OCI-LY1 (cell line): ENCODE measurements around the gene TBC1D4.

Experiments
- H2AFZ ChIP-seq: fragments of 200-600 bp; sonication (generic), shearing (Covaris generic); 2 replicates; pipeline ENCODE4 v1.6.0; 2014; ENCODE audit warnings: antibody characterized with exemption, mild to moderate bottlenecking, low read length
- H3F3A ChIP-seq: fragments of 200-600 bp; sonication (generic), shearing (Covaris generic); 2 replicates; pipeline ENCODE4 v1.6.0; 2014; ENCODE audit warnings: mild to moderate bottlenecking, antibody characterized with exemption, low read length, moderate library complexity; ENCODE audit not compliant: insufficient read depth
- H3K27ac ChIP-seq: fragments of 200-600 bp; sonication (generic); 2 replicates; pipeline ENCODE4 v1.5.1; 2014; ENCODE audit warnings: low read length, mixed run types, mild to moderate bottlenecking, low read depth; ENCODE audit not compliant: poor library complexity, severe bottlenecking
- H3K27me3 ChIP-seq: fragments of 200-600 bp; sonication (generic); 2 replicates; pipeline ENCODE4 v1.6.0; 2014; ENCODE audit warnings: antibody characterized with exemption, mild to moderate bottlenecking, low read length, moderate library complexity; ENCODE audit not compliant: insufficient read depth
- H3K36me3 ChIP-seq: fragments of 200-600 bp; sonication (generic); 2 replicates; pipeline ENCODE4 v1.6.1; 2014; ENCODE audit warnings: mild to moderate bottlenecking, antibody characterized with exemption, low read length, moderate library complexity, mixed read lengths; ENCODE audit not compliant: insufficient read depth
- H3K4me1 ChIP-seq: fragments of 200-600 bp; sonication (generic); 2 replicates; pipeline ENCODE4 v1.5.1; 2014; ENCODE audit warnings: mild to moderate bottlenecking, low read length, moderate library complexity; ENCODE audit not compliant: insufficient read depth, severe bottlenecking
- H3K4me2 ChIP-seq: fragments of 200-600 bp; sonication (generic), shearing (Covaris generic); 2 replicates; pipeline ENCODE4 v1.6.1; 2014; ENCODE audit warnings: low read length
- H3K4me3 ChIP-seq: fragments of 200-600 bp; sonication (generic); 2 replicates; pipeline ENCODE4 v1.5.1; 2014; ENCODE audit warnings: low read length, low read depth, mild to moderate bottlenecking, mixed read lengths; ENCODE audit not compliant: poor library complexity, severe bottlenecking
- H3K79me2 ChIP-seq: fragments of 200-600 bp; shearing (Covaris generic); 2 replicates; pipeline ENCODE4 v1.6.1; 2016; ENCODE audit warnings: mixed run types, low read length, mixed read lengths; ENCODE audit not compliant: insufficient read depth
- H3K9ac ChIP-seq: fragments of 200-600 bp; sonication (generic), shearing (Covaris generic); 2 replicates; pipeline ENCODE4 v1.6.1; 2014; ENCODE audit warnings: mild to moderate bottlenecking, low read length, mixed read lengths
- H3K9me2 ChIP-seq: fragments of 200-600 bp; sonication (generic), shearing (Covaris generic); 2 replicates; pipeline ENCODE4 v1.6.1; 2014; ENCODE audit warnings: low read depth, mild to moderate bottlenecking, low read length, mixed read lengths
- H3K9me3 ChIP-seq: fragments of 200-600 bp; shearing (Covaris generic); 2 replicates; pipeline ENCODE4 v1.6.1; 2014; ENCODE audit warnings: low read length, mixed read lengths
- H4K20me1 ChIP-seq: fragments of 200-600 bp; sonication (generic), shearing (Covaris generic); 2 replicates; pipeline ENCODE4 v1.6.0; 2016; ENCODE audit warnings: mild to moderate bottlenecking, low read length; ENCODE audit not compliant: insufficient read depth
- EZH2 ChIP-seq: fragments of 200-600 bp; sonication (generic), shearing (Covaris generic); IDR thresholded peaks from 2 replicates; pipeline ENCODE4 v1.8.0; 2017; ENCODE audit warnings: borderline replicate concordance, mixed run types, mild to moderate bottlenecking, antibody characterized with exemption, low read length, moderate library complexity, mixed read lengths
- TF ChIP-seq, protein P1 (sequence below): fragments of 200-600 bp; sonication (generic), shearing (Covaris generic); IDR thresholded peaks from 2 replicates; pipeline ENCODE4 v1.5.1; 2017; ENCODE audit warnings: mild to moderate bottlenecking, antibody characterized with exemption, low read length, moderate library complexity, mixed read lengths

The TBC1D4 gene

DNA sequence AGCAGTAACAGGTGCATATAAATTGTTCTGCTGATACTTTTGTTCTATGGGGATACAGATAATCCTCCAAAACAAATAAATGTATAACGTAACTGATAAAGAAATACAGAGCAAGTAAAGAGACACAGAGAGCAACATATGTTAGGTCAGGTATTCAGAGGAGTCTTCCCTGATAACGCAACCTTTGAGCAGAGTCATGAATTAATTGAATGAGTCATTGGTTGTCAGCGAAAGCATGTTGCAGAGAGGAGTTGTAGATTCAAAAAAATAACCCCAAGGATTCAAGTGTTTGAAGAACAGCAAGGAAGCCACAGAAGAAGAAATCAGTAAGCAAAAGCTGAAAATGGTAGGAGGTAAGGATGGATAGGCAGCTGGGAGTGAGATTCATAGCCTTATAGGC lies 245.2 kb downstream of the TBC1D4 start:
- Histone ChIP-seq H3K4me2 (no peak overlapping the region), H3K36me3 (no peaks in the 10 kb centered on the region), H3K9ac (no peak overlapping the region), H3K9me2 (no peaks in the 10 kb centered on the region), H3K79me2 (no peaks in the 10 kb centered on the region), H4K20me1 (no peaks in the 10 kb centered on the region), H3K4me1 (no peaks in the 10 kb centered on the region), H3K27ac (no peak overlapping the region), H3K27me3 (no peaks in the 10 kb centered on the region), H3F3A (no peaks in the 10 kb centered on the region), H3K4me3 (no peak overlapping the region), H2AFZ (no peak overlapping the region), H3K9me3 (no peaks in the 10 kb centered on the region)
- TF ChIP-seq, protein P1, sequence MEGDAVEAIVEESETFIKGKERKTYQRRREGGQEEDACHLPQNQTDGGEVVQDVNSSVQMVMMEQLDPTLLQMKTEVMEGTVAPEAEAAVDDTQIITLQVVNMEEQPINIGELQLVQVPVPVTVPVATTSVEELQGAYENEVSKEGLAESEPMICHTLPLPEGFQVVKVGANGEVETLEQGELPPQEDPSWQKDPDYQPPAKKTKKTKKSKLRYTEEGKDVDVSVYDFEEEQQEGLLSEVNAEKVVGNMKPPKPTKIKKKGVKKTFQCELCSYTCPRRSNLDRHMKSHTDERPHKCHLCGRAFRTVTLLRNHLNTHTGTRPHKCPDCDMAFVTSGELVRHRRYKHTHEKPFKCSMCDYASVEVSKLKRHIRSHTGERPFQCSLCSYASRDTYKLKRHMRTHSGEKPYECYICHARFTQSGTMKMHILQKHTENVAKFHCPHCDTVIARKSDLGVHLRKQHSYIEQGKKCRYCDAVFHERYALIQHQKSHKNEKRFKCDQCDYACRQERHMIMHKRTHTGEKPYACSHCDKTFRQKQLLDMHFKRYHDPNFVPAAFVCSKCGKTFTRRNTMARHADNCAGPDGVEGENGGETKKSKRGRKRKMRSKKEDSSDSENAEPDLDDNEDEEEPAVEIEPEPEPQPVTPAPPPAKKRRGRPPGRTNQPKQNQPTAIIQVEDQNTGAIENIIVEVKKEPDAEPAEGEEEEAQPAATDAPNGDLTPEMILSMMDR: no peak
- TF ChIP-seq EZH2: no peak
